CD4-positive, alpha-beta T cell treated with Interleukin-10 for 1 hour (primary cell): ENCODE data around the gene COX5A.
A peak's percentile ranks its signal among the peaks of the same experiment; 100 is the strongest.
"Not testable (repeated sequence)": the region's sequence is repeated elsewhere in the genome, so short reads cannot be mapped to it uniquely, and the experiment has no call there.

ENCODE experiments used
- DNase-seq: peaks from one replicate; pipeline ENCODE4 v3.0.0-alpha.2; 2020

Gene COX5A

DNA sequence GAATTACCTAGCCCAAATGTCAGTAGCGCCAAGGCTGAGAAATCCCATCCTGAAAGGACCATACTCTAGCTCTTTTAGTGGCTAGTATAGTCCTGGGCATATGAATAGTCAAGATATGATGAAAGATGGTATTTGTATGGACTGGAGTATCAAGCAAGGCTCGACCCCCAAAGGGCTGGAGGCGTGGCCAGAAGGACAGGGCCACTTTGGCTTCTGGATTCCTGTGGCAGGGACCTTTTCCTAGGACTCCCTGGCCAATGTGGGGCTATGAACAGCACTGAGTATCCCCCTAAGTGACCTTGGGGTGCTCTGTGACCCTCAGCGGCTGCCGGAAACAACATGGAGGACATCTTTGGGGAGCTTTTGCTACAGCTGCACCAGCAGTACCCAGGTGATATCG lies 42.0 kb downstream of the COX5A start:
- DNase-seq = no peak

DNA sequence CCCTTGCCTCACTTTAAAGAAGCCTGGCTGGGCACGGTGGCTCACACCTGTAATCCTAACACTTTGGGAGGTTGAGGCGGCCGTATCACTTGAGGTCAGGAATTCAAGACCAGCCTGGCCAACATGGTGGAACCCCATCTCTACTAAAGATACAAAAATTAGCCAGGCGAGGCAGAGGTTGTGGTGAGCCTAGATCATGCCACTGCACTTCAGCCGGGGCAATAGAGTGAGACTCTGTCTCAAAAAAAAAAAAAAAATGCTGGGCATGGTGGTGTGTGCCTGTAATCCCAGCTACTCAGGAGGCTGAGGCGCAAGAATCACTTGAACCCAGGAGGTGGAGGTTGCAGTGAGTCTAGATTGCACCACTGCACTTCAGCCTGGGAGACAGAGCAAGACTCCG lies 43.5 kb downstream of the COX5A start:
- not testable (repeated sequence) for DNase-seq

DNA sequence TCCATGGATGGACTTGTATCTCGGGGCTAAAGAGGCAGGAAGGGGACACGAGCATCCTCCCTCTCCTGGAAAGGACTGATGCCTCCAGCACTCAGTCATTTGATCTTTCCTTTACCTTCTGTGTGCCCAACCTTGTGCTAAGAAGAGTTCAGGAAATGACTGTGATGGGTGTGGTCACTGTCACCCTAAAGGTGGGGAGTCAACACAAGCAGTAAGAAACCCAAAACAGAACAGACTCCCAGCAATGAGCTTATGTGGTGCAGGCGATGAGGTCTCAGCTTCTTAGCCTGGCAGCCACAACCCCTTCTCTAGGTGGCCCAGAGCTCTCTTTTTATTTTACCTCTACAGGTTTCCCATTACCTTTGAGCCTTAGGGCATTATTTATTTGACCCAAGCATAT lies 44.2 kb downstream of the COX5A start:
- peak; percentile 75 for DNase-seq

DNA sequence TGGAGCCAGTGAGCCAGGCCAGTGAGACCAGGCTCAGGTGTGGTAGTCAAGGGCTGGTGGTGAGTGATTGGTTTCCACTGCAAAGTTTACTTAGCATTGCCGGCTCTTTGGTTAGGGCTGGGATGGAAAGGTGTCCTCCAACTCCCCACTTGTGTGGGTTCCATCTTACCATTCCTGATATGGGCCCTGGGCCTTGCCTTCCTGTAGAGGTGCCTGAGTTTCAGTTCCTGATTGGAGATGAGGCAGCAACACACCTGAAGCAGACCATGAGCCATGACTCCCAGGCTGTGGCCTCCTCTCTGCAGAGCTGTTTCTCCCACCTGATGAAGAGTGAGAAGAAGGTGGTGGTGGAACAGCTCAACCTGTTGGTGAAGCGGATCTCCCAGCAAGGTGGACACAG lies 44.9 kb downstream of the COX5A start:
- no peak for DNase-seq

DNA sequence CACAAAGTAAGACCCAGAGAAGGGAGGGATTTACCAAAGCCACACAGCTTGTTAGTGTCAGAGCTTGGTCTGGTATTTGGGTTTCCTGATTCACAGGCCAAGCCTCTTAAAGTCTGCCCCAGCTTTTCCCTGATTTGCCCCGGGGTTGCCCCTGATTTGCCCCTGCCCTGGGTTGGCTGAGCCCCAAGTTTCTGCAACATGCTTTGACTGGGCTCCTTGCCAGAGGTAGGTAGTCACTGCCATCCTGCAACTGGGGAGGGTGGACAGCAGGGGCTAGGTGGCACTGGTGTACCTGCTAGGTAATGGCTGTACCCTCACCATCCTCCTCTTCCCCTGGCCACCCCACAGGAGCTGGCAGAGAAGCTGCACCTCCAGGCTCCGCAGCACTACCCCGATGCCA lies 45.6 kb downstream of the COX5A start:
- DNase-seq = no peak

DNA sequence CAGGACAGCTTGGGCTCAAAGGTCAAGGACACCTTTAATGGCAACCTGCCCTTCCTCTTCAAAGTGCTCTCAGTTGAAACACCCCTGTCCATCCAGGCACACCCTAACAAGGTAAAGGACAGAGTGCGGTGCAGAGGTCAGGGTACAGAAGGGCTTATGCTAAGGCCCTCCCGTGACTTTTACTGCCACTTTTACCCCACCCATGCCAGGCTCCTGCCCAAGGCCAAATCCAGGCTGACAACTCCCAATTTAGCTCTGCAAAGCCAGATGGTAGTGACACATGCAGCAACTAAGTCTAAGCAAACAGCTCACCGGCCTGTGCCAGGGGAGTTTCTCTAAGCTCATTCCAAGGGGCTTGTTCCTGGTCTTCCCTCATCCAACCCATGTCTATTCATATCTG lies 46.4 kb downstream of the COX5A start:
- no peak for DNase-seq

DNA sequence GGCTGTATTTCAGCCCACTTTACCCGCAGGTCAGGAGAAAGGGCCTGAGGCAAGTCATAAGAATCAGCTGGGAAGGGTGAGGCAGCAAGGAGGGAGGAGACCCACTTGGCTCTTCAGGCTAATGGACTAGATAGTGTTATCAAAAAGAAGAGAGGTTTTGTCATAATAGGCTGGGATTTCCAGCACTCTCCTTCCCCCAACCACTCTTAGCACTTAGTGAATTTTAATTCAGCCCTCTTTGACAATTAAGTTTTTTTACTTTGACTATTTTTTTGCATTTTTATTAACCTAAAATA lies 47.3 kb downstream of the COX5A start:
- no peak for DNase-seq

DNA sequence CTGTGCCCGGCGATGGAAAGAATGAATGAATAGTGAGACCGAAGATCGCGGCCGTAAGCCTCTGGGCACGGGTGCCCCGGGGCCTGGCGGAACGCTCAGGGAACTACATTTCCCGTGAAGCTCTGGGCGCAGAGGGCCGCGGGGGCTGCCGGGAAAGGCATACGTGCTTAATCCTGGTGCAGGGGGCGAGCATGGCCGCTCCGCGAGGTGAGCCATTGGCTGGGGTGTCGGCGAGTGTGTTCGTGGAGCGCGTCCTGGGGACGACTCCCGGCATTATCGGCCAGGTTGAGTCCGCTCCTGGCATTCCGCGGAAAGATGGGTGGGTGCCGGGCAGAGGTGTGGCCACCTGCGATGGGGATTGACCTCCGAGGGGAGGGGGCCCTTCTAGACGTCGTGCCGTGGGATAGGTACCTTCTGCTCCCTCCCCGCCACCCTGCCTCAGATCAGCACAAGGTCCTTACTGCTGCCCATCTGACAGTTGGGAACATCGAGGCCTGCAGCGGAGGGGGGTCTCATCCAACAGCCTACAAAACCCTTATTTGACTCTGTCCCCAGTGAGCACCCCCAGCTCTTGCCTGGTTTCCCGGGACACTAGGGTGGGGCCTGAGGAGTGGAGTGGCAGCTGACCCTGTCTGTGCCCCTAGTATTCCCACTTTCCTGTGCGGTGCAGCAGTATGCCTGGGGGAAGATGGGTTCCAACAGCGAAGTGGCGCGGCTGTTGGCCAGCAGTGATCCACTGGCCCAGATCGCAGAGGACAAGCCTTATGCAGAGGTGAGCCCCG lies 47.8 kb downstream of the COX5A start, which contains the start of gene MPI:
MPI (plus strand) TSS at position 160 of the 782 bp plus-strand sequence; CDS start at position 192, 32 bp downstream.
- DNase-seq = peak; percentile 88

DNA sequence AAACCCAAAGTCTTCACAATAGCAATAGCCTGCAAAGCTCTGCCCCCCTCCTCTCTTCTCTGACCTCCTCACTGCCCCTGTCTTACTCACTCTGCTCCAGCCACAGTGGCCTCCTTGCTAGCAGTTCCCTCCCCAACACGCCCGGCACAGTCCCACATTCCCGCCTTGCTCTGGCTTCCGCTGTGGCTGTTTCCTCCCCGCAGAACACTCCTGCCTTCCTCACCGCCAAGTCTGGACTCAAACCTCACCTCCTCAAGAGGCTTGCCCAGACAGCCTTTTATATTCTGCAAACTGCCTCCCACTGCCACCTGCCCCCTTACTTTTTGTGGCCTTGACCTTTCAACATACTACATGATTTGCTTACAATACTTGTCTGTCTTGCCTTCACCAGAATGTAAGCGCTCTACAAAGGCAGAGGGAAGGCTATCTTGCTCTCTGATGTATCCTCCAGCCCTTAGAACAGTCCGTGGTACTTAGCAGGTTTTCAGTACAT lies 48.4 kb downstream of the COX5A start:
- no peak for DNase-seq

DNA sequence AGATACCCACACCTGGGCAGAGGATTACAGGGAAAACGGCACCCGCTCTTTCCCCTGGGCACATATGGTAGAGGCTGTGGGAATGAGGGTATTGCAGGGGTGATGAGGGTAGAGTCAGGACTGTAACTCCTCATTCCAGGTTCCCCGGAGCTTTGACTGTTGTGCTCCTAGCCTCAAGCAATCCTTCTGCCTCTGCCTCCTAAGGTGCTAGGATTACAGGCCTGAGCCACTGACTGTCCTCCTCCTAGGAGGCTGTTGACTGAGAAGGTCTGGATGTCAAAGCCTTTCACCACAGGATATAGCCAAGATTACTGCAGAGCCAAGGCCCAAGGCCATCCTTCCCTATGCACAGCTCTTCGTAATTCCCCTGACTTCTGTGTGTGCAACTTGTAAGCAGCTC lies 49.2 kb downstream of the COX5A start:
- DNase-seq = no peak

DNA sequence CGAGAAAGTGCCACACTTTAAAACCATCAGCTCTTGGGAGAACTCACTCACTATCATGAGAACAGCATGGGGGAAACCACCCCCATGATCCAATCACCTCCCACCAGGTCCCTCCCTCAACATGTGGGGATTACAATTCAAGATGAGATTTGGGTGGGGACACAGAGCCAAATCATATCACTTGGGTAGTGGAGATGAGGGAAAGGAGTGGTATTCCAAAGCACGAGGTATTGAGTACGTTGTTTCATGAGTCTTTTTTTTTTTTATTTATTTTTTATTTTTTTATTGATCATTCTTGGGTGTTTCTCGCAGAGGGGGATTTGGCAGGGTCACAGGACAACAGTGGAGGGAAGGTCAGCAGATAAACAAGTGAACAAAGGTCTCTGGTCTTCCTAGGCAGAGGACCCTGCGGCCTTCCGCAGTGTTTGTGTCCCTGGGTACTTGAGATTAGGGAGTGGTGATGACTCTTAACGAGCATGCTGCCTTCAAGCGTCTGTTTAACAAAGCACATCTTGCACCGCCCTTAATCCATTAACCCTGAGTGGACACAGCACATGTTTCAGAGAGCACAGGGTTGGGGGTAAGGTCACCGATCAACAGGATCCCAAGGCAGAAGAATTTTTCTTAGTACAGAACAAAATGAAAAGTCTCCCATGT lies 50.2 kb downstream of the COX5A start:
- not testable (repeated sequence) for DNase-seq

DNA sequence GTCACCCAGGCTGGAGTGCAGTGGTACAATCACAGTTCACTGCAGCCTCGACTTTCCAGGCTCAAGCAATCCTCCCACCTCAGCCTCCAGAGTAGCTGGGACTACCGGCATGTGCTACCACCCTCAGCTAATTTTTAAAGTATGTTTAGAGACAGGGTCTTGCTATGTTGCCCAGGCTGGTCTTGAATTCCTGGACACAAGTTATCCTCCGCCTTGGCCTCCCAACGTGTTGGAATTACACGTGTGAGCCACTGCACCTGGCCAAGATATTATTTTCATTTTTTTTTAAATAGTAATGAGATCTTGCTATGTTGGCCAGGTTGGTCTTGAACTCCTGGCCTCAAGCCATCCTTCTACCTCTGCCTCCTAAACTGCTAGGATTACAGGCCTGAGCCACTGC lies 52.4 kb downstream of the COX5A start:
- DNase-seq = no peak

DNA sequence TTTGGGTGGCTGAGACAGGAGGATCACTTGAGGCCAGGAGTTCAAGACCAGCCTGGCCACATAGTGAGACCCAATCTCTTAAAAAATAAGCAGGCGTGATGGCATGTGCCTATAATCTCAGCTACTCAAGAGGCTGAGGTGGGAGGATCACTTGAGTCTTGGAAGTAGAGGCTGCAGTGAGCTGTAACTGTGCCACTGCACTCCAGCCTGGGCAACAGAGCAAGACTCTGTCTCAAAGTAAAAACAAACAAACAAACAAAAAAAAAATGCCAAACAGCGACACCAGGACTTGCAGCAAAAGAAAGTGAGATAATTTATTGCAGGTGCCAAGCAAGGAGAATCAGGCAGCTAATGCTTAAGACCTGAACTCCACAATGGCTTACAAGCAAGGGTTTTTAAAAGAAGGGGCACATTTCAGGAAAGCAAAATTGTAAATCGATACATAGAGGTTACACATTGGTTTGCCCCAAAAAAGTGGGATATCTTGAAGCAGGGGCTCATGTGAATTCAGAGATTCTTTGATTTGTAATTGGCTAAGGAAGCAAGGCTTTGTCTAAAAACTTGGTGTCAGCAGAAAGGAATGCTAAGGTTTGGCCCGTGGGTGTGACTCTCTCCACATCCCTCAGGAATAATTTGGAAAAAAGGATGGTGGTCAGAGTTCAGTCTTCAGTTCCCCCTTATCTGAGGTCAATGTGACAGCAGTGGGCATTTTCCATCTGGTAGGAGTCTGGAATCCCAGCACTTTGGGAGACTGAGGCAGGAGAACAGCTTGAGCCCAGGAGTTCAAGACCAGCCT lies 53.2 kb downstream of the COX5A start:
- DNase-seq = no peak

DNA sequence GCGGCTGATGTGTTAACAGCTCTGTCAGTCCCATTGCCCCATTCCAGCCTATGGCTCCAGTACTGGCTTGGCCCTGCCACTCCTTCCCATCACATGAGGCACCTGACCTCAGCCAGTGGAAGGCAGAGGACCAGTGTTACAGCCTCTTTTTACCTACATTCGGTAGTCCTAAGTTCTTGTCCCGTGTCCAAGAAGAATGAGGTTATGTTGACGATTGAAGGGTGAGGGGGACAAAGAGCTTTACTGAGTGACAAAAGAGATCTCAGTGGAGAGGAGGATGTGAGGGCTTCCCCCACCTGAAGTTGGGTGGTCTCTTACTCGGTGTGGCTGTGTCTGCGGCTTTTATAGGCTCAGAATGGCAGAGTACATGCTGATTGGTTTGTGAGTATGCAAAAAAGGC lies 55.3 kb downstream of the COX5A start:
- no peak for DNase-seq

DNA sequence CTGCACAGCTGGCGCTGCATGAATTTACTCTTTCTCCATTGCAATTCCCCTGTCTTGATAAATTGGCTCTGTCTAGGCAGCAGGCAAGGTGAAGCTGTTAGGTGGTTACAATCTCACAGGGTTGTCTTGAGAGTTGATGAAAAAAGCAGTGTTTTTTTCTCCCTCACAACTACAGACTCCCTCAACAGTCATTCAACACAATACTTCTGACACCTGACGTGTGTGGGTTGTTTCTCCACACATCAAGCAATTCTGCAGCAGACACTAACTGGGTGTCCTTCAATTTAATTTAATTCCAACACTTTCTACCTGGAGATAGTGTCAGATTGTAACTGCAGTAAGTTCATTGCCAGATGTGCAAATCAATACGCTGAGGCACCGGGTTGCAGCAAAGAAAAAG lies 59.6 kb downstream of the COX5A start:
- DNase-seq = no peak

DNA sequence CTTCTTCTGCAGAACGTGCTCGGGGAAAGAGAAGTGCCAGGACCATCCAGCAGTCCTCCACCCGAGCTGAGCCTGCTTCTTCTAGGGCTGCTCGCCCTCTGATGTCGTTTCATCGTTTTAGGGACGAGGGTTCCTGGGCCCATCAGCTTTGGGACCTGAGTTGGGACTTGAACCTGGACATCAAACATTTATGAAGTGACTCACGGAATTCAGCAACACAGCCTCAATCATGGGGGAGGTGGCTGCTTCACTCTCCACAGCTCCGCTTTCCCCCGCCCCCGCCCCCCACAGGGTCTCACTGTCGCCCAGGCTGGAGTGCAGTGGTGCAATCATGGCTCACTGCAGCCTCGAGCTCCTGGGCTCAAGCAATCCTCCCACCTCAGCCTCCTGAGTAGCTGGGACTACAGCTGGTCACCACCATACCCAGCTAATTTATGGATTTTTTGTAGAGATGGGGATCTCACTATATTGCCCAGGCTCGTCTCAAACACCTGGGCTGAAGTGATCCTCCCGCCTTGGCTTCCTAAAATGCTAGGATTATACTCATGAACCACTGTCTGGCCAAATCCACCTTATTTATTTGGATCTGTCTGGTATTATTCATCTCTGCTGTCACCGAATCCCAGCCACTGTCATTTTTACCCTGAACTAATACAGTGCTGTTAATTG lies 64.0 kb downstream of the COX5A start:
- DNase-seq = no peak

DNA sequence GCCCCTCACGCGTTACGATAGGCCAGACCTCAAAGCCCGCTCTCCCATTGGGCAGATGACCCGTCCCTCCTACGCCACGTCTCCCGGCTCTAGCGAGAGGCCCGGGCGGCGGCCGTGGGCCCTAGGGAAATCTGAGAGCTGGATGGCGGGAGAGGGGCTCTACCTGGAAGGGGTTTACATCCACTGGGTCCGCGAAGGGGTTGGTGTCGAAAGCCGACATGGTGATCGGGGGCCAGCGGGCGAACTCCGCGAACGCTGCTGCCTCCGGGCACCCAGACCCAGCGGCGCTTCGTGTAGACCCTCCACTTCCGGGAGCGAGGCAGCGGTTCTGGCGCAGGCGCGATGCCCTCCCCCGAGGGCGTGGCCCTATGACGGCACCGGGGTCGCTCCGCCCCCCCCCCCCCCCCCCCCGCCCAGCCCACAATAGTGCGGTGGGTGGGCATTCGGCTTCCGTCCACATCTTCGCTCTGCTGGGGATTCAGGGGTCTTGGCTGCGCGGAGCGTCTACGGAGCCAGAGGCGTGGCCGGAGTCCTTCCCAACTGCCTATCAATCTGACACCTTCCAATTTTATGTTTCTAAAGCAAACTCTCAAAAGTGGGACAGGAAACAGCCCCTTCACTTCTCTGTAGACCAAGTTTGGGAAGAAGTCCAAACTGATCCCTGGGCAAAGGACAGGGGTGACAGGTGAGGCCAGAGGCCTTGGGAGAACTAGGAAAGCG lies 64.7 kb downstream of the COX5A start, which contains the start of gene SCAMP2:
SCAMP2 (minus strand) TSS at position 330 of the 720 bp plus-strand sequence; CDS start at position 220, 110 bp downstream.
- DNase-seq = peak; percentile 92

DNA sequence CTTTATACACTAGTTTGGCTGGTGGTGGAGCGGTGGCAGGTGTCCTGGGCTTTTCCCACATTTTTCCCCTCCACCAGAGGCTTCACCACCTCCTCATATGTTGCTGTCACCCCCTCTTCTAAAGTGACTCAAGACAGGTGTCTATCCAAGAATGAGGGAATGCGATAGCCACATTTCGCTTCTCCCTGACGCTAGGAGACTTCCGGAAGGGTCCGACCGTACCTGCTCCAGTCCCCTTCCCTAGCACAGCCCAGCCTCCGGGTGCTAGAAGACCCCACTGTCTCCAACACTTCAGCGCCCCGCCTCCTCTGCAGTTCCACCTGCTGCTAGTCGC lies 65.2 kb downstream of the COX5A start:
- DNase-seq = no peak

DNA sequence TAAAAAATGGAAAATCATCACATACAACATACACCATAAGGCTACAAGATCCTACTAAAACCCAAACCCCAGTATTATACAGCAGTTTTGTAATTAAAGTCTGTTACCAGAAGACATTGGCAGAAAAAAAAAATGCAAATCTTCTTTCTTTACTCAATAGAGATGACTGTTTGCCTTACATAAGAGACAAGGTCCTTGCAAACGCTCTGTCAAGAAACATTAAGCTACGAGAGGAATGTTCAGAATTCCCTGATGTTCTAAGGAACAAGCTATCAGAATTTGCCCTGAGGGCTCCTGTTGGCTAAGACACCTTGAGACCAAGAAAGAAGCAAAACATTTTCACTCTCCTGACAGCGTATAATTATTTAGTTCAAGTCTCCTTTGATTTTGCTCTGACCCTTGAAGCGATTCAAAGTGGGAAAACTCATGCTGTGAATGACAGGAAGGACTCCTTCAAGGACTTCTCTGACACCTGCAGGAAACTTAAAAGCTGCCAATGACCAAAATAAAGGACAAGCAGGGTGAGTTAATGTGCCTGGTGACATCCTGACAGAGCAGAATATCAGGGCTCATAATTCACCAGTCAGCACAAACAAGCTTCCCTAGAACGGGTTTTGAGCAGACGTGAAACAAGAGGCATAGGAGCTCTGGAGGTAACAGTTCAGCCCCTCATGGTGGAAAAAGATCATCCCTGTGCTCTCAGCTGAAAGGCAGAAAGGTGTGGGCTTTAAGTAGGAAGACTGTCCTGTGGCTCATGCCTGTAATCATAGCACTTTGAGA lies 67.2 kb downstream of the COX5A start:
- DNase-seq = no peak
